ENCODE measurements around the gene HEBP2.
"Not testable (repeated sequence)": the region's sequence is repeated elsewhere in the genome, so short reads cannot be mapped to it uniquely, and the experiment has no call there.

The HEBP2 gene

GRCh38 chr6:138403801-138404665 is at the start of gene HEBP2:
HEBP2 (plus strand) TSS chr6:138404223; CDS start chr6:138404496, 273 bp downstream.
- DNase-seq = peak; percentile 92

GRCh38 chr6:138357928-138358327 is 46.1 kb upstream of the HEBP2 start:
- DNase-seq = no peak

DNA sequence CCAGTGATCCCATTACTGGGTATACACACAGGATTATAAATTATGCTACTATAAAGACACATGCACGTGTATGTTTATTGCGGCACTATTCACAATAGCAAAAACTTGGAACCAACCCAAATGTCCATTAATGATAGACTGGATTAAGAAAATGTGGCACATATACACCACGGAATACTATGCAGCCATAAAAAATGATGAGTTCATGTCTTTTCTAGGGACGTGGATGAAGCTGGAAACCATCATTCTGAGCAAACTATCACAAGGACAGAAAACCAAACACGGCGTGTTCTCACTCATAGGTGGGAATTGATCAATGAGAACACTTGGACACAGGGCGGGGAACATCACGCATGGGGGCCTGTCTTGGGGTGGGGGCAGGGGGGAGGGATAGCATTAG is 35.3 kb upstream of the HEBP2 start:
- not testable (repeated sequence) for DNase-seq

- DNase-seq = no peak
These were observed 33.2 kb upstream of the HEBP2 start for GRCh38 chr6:138370631-138371451.

DNA sequence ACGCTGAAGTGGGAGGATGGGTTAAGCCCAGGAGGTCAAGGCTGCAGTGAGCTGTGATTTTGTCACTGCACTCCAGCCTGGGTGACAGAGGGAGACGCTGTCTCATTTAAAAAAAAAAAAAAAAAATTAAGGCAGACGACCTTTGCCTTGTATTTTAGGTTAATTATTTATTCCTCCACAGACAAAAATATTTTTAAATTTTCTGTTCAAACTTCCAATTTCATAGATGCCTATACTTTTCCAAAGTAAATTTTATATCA is 32.6 kb upstream of the HEBP2 start:
- DNase-seq = no peak

DNA sequence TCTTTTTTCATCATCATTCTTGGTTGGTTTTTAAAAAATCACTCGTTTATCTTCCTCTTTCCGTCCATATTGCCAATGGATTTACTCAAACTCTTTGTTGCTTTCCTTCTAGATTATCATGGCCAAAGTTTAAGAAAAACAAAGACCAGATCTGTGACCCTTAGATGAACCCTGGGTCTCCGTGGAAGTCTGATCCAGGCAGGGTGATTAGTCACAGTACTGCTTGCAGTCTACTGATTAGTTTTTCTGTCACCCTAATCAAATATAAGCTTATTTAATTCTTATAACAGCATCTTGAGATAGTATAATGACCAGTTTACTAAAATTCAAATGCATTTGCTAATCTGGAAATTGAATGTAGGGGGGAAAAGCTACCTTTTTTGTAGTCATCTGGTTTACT is 32.3 kb upstream of the HEBP2 start:
- DNase-seq = no peak

GRCh38 chr6:138372711-138373463 is 31.1 kb upstream of the HEBP2 start:
- no peak for DNase-seq

DNA sequence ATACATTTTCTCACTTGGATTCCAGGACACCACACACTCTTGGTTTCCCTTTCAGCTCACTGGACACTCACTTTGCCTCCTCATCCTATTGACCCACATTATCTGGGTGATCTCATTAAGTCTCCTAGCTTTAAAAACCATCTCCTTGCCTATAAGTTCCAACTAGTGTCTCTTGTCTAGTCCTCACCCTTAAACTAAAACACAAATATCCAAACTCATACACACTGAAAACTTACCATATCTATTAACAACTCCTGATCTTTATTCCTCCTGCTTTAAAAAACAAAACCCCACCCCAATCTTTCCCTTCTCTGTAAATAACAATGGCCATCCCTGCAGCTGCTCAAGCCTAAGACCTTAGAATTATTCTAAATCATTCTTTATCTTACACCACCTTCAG is 29.8 kb upstream of the HEBP2 start:
- DNase-seq = no peak

GRCh38 chr6:138374815-138375214 is 29.2 kb upstream of the HEBP2 start:
- DNase-seq = no peak

- DNase-seq = no peak
These were observed 27.0 kb upstream of the HEBP2 start for GRCh38 chr6:138377042-138377441.

- DNase-seq = peak; percentile 88
These were observed 26.2 kb upstream of the HEBP2 start, which contains the start of gene SMIM28 for GRCh38 chr6:138377844-138378243. SMIM28 (plus strand) TSS chr6:138377905; CDS start chr6:138378073, 168 bp downstream.

- peak; percentile 27 for DNase-seq
These were observed 25.6 kb upstream of the HEBP2 start for GRCh38 chr6:138378463-138378862.

DNA sequence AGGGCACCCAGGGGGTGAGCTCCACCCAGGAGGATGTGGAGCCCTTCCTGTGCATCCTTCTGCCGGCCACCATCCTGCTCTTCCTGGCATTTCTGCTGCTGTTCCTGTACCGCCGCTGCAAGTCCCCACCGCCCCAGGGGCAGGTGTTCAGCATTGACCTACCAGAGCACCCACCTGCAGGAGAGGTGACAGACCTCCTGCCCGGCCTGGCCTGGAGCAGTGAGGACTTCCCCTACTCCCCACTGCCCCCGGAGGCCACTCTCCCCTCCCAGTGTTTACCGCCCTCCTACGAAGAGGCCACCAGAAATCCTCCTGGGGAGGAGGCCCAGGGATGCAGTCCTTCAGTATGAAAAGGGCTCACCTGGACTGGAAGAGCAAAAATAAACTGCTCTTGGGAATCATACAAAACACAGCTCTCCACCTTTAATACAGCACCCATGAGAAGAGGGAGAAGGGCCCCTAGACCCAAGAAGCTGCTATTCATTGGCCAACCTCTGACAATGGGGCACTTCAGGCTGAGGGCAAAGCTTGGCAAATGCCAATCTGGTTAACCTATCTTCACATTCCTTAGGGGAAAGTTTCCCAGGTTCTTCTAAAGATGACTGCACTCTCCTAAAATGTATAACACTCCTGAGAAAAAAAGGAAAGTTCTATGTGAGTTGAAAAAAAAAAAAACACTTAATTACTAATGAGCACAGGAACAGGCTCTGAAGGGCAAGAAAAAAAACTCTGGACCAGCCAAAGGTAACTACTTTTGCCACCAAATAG is 21.3 kb upstream of the HEBP2 start:
- DNase-seq = no peak

DNA sequence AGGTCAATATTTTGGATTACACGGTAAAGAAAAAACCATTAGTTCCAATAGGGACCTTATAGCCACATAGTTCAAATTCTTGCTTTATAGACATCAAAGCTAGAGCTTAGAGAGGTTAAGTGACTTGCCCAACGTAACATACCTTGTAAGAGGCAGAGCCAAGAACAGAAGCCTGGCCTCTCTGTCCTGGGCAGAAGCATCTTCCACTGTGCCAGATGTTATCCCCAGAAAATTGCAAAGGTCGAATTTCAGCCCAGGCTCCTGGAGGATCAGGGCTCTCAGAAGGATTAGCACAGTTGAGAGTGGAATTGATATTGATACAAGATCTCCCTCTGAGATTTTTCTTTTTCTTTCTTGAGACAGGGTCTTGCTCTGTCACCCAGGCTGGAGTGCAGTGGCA is 20.2 kb upstream of the HEBP2 start:
- DNase-seq = no peak

DNA sequence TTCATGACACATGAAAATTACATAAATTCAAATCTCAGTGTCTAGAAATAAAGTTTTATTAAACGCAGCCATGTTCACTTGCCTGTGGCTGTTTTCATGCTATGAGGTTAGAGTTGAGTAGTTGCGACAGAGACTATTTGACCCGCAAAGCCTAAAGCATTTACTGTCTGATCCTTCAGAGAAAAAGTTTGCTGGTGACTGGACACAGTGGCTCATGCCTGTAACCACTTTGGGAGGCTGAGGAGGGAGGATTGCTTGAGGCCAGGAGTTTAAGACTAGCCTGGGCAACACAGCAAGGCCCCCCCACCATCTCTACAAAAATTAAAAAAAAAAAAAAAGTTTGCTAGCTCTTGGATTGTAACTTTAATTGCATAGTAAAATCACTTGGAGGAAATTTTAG is 17.1 kb upstream of the HEBP2 start:
- DNase-seq = no peak

DNA sequence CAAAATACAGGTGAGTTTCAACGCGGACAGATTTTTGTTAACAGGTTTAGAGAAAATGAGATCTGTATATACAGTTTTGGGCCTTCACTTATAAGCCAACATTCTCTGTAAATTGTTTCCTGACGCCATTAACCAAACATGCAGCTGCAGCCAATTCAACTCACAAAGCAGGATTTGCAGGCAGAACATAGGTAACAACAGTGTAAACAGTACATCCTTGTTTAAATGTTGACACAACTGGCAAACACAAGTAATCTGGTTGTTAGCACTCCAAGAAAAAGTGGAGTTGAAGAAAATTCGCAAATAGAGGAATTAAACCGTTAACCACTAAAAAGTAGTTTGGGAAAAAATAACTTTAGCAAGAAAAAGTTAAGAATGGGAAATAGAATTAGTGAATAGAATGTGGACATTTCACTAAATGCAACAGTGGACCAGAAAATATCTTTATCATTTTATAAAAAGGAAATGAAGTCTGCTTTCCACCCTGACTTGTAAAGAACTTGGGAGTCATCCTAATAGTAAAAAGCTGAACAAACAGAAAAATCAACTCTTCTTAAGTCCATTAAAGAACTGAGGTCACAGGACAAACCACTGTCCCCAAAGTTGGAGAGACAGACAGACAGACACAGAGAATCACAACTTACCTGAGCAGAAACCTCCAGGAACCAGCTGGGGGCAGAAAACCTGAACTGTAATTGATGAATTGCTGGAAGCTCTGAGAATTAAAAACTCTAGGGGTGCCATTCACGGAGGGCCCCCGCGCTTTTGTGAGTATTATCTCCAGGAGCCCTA is 16.2 kb upstream of the HEBP2 start:
- DNase-seq = no peak

- no peak for DNase-seq
These were observed 14.5 kb upstream of the HEBP2 start for GRCh38 chr6:138389551-138389950.

GRCh38 chr6:138393871-138394783 is 9.9 kb upstream of the HEBP2 start:
- DNase-seq = no peak

DNA sequence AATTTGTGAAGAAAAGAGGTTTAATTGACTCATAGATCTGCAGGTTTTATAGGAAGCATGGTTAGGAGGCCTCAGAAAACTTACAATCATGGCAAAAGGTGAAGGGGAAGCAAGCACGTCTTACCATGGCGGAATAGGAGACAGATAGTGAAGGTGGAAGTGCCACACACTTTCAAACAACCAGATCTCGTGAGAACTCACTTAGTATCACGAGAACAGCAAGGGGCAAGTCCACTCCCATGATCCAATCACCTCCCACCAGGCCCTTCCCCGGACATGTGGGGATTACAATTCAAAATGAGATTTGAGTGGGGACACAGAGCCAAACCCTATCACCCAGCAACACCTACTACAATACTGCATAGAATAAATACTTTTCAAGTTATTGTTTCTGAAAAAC is 7.3 kb upstream of the HEBP2 start:
- DNase-seq = no peak
